Keratinocyte (primary cell): ENCODE data around the gene FBXW7. TPM values are rescaled to one million over a fixed set of nuclear protein-coding genes. Genes with fewer than 3 reads are reported as not detected.
A peak's percentile ranks its signal among the peaks of the same experiment; 100 is the strongest.

ENCODE experiments used
- DNase-seq: peaks from one replicate; pipeline ENCODE4 v3.0.0-alpha.2; 2011; ENCODE audit warnings: low read depth, missing footprints, low spot score
- FAIRE-seq: peaks from 2 replicates; lab custom pipeline; 2011; peaks lifted over from hg19 to GRCh38; lab: Jason Lieb, UNC
- H2AFZ ChIP-seq: 2 replicates; pipeline ENCODE4 v1.6.0; 2012; ENCODE audit warnings: low read length, control low read depth, inconsistent platforms; ENCODE audit not compliant: control insufficient read depth
- H3K27ac ChIP-seq: 2 replicates; pipeline ENCODE4 v1.5.1; 2011; ENCODE audit warnings: low read length; ENCODE audit not compliant: control insufficient read depth, insufficient read depth
- H3K27me3 ChIP-seq: 3 replicates; pipeline ENCODE4 v1.6.0; 2011; ENCODE audit warnings: low read length; ENCODE audit not compliant: control insufficient read depth, insufficient read depth; ENCODE audit errors: extremely low read depth
- H3K36me3 ChIP-seq, 2 experiments: 2 replicates in 1 of 2; 3 replicates in 1 of 2; pipeline ENCODE4 v1.5.1; 2011; ENCODE audit warnings: low read length in 2 of 2, mild to moderate bottlenecking in 1 of 2; ENCODE audit not compliant: control insufficient read depth in 2 of 2, insufficient read depth in 2 of 2; ENCODE audit errors: extremely low read depth in 1 of 2
- H3K4me1 ChIP-seq: 3 replicates; pipeline ENCODE4 v1.5.1; 2011; ENCODE audit warnings: low read length; ENCODE audit not compliant: control insufficient read depth, insufficient read depth; ENCODE audit errors: extremely low read depth
- H3K4me2 ChIP-seq: 3 replicates; pipeline ENCODE4 v1.6.0; 2011; ENCODE audit warnings: low read depth, low read length; ENCODE audit not compliant: control insufficient read depth, insufficient read depth; ENCODE audit errors: extremely low read depth
- H3K4me3 ChIP-seq, 3 experiments: fragments of 200-600 bp in 1 of 3; sonication (generic) in 1 of 3; 2 replicates in 2 of 3; 3 replicates in 1 of 3; pipeline ENCODE4 v1.5.1; 2011 to 2016; ENCODE audit warnings: low read length in 3 of 3, mild to moderate bottlenecking in 3 of 3, control low read depth in 2 of 3, inconsistent platforms in 1 of 3, low read depth in 1 of 3, mixed read lengths in 1 of 3, mixed run types in 1 of 3, moderate library complexity in 1 of 3; ENCODE audit not compliant: control insufficient read depth in 2 of 3, insufficient read depth in 2 of 3; ENCODE audit errors: extremely low read depth in 1 of 3
- H3K79me2 ChIP-seq: 2 replicates; pipeline ENCODE4 v1.6.0; 2012; ENCODE audit warnings: low read length; ENCODE audit not compliant: control insufficient read depth, insufficient read depth
- H3K9ac ChIP-seq: 3 replicates; pipeline ENCODE4 v1.6.0; 2011; ENCODE audit warnings: low read length; ENCODE audit not compliant: control insufficient read depth, insufficient read depth; ENCODE audit errors: extremely low read depth
- H3K9me1 ChIP-seq: 3 replicates; pipeline ENCODE4 v1.6.0; 2011; ENCODE audit warnings: low read length; ENCODE audit not compliant: control insufficient read depth, insufficient read depth; ENCODE audit errors: extremely low read depth
- H3K9me3 ChIP-seq: 2 replicates; pipeline ENCODE4 v1.5.1; 2012; ENCODE audit warnings: low read depth, low read length; ENCODE audit not compliant: control insufficient read depth
- H4K20me1 ChIP-seq: 3 replicates; pipeline ENCODE4 v1.6.0; 2011; ENCODE audit warnings: low read length; ENCODE audit not compliant: control insufficient read depth, insufficient read depth; ENCODE audit errors: extremely low read depth
- EZH2 ChIP-seq: IDR thresholded peaks from one replicate; pipeline ENCODE4 v1.6.1; 2012; ENCODE audit warnings: inconsistent platforms, mild to moderate bottlenecking, low read length, moderate library complexity
- dilution Hi-C: fragments of 300-500 bp; cut with MboI; formaldehyde crosslinking; loops from one replicate; pipeline ENCODE4 v1.7.0; 2020; ENCODE audit warnings: low sequenced_read_pairs; ENCODE audit not compliant: extremely low pct_ligation_motif_present
- polyA plus RNA-seq, 5 experiments: library from polyadenylated mRNA; depleted of rRNA in 3 of 5; stranded (reverse) in 3 of 5; stranded (forward) in 1 of 5; unstranded in 1 of 5; fragments of >200 nt; gene quantifications; 1 replicate in 1 of 5; 2 replicates in 3 of 5; 3 replicates in 1 of 5; pipeline versions ENCODE4 v1.2.1 to v1.2.3, GENCODE V29; 2011 to 2012; ENCODE audit warnings: missing spikeins in 2 of 5, low read depth in 1 of 5, low replicate concordance in 1 of 5
- TF ChIP-seq, protein P1 (sequence below), 3 experiments: IDR thresholded peaks in 1 of 3; conservative IDR thresholded peaks in 1 of 3; optimal IDR thresholded peaks in 1 of 3; 2 replicates in 2 of 3; 3 replicates in 1 of 3; pipeline versions ENCODE3 to v1.5.1; 2011; ENCODE audit warnings: low read length in 3 of 3, mild to moderate bottlenecking in 3 of 3, moderate library complexity in 2 of 3, control low read depth in 1 of 3, inconsistent platforms in 1 of 3; ENCODE audit not compliant: insufficient read depth in 2 of 3; ENCODE audit errors: extremely low read depth in 1 of 3

Gene FBXW7
- polyA plus RNA-seq, 1 donor (not counting 4 experiments of a cell fraction or from before 2014, with no cell fraction given), result 39.6 TPM

GRCh38 chr4:152348670-152349069 is 187.2 kb downstream of the FBXW7 start:
- no peak overlapping the region for H2AFZ ChIP-seq
- H3K4me1 ChIP-seq, result peaks cover 34% of the 10 kb centered on the region
- DNase-seq (no peak), FAIRE-seq (peak; percentile 76)
- dilution Hi-C loops, result no loop called here
- H3K4me2 ChIP-seq, result peak overlapping the region; percentile 92
- H3K4me3 ChIP-seq, result peak overlapping the region; percentile 18 to 72 (median 66)
- TF ChIP-seq EZH2, result no peak
- TF ChIP-seq, protein P1, sequence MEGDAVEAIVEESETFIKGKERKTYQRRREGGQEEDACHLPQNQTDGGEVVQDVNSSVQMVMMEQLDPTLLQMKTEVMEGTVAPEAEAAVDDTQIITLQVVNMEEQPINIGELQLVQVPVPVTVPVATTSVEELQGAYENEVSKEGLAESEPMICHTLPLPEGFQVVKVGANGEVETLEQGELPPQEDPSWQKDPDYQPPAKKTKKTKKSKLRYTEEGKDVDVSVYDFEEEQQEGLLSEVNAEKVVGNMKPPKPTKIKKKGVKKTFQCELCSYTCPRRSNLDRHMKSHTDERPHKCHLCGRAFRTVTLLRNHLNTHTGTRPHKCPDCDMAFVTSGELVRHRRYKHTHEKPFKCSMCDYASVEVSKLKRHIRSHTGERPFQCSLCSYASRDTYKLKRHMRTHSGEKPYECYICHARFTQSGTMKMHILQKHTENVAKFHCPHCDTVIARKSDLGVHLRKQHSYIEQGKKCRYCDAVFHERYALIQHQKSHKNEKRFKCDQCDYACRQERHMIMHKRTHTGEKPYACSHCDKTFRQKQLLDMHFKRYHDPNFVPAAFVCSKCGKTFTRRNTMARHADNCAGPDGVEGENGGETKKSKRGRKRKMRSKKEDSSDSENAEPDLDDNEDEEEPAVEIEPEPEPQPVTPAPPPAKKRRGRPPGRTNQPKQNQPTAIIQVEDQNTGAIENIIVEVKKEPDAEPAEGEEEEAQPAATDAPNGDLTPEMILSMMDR (optimal IDR thresholded peaks at IDR 0.05 in 1 of 3, IDR thresholded peaks at IDR 0.05 in 1 of 3, conservative IDR thresholded peaks at IDR 0.05 in 1 of 3; ENCODE audit: extremely low read depth in 1 of 3, insufficient read depth in 2 of 3, low read length in 3 of 3), result peak; percentile 33 to 58 (median 35)
- H3K9me1 ChIP-seq, result no peaks in the 10 kb centered on the region
- H4K20me1 ChIP-seq, result no peaks in the 10 kb centered on the region
- peak overlapping the region; percentile 71 for H3K27ac ChIP-seq
- H3K79me2 ChIP-seq, result peaks cover 61% of the 10 kb centered on the region
- peak overlapping the region; percentile 74 for H3K9ac ChIP-seq
- H3K9me3 ChIP-seq, result no peaks in the 10 kb centered on the region
- peaks cover 0 to 3% of the 10 kb centered on the region in 2 experiments for H3K36me3 ChIP-seq
- no peaks in the 10 kb centered on the region for H3K27me3 ChIP-seq

- H3K27me3 ChIP-seq, result no peaks in the 10 kb centered on the region
- DNase-seq, result no peak
- dilution Hi-C loops, result no loop called here
- H4K20me1 ChIP-seq, result no peaks in the 10 kb centered on the region
- H3K9me3 ChIP-seq, result no peaks in the 10 kb centered on the region
- peaks cover 70% of the 10 kb centered on the region for H3K79me2 ChIP-seq
- peaks cover 31% of the 10 kb centered on the region for H3K4me1 ChIP-seq
- no peak overlapping the region for H3K9ac ChIP-seq
- H3K27ac ChIP-seq, result peak overlapping the region; percentile 71
- no peak overlapping the region for H2AFZ ChIP-seq
- peak overlapping the region in 2 of 3 experiments; percentile 13 to 44 for H3K4me3 ChIP-seq
- H3K36me3 ChIP-seq, result peaks cover 0 to 3% of the 10 kb centered on the region in 2 experiments
- TF ChIP-seq, protein P1 (optimal IDR thresholded peaks at IDR 0.05 in 1 of 3, IDR thresholded peaks at IDR 0.05 in 1 of 3, conservative IDR thresholded peaks at IDR 0.05 in 1 of 3; ENCODE audit: extremely low read depth in 1 of 3, insufficient read depth in 2 of 3, low read length in 3 of 3), result no peak
- TF ChIP-seq EZH2, result no peak
- FAIRE-seq, result no peak
- no peaks in the 10 kb centered on the region for H3K9me1 ChIP-seq
- peak overlapping the region; percentile 92 for H3K4me2 ChIP-seq
These were observed 188.9 kb downstream of the FBXW7 start for GRCh38 chr4:152346979-152347378.
